K562 (cell line): ENCODE measurements around the gene RIPPLY3. TPM values are rescaled to one million over a fixed set of nuclear protein-coding genes. Genes with fewer than 3 reads are reported as not detected.

Experiments
- ARID3A ChIP-seq: IDR thresholded peaks from 2 replicates; pipeline ENCODE4 v1.6.1; 2012; ENCODE audit warnings: low read depth, low read length, improper control_type of control experiment, borderline replicate concordance
- CHCHD3 ChIP-seq: fragments of 250-450 bp; sonication (Bioruptor Pico); IDR thresholded peaks from 2 replicates; pipeline ENCODE4 v2.1.2; 2022; ENCODE audit warnings: mild to moderate bottlenecking
- FOXK2 ChIP-seq, 2 experiments: fragments of 450-650 bp; IDR thresholded peaks in 1 of 2; conservative IDR thresholded peaks in 1 of 2; 2 replicates each; pipeline ENCODE4 v1.6.1; 2016; ENCODE audit warnings: low read depth in 2 of 2, mild to moderate bottlenecking in 1 of 2
- NFRKB ChIP-seq: fragments of 450-650 bp; IDR thresholded peaks from 2 replicates; pipeline ENCODE4 v1.6.1; 2016; ENCODE audit warnings: low read depth
- RBBP5 ChIP-seq: fragments of 200-600 bp; sonication (generic); IDR thresholded peaks from 2 replicates; pipeline ENCODE4 v1.6.1; 2012; ENCODE audit warnings: borderline replicate concordance, mild to moderate bottlenecking, low read length, control low read depth, inconsistent platforms; ENCODE audit not compliant: insufficient read depth, poor library complexity, severe bottlenecking
- RBFOX2 ChIP-seq: fragments of 200-400 bp; formaldehyde crosslinking; IDR thresholded peaks from 2 replicates; pipeline ENCODE4 v1.6.1; 2017; ENCODE audit warnings: low read depth, mild to moderate bottlenecking, low read length, moderate library complexity
- SIN3B ChIP-seq: fragments of 450-650 bp; IDR thresholded peaks from 2 replicates; pipeline ENCODE4 v1.6.1; 2017; ENCODE audit warnings: low read depth, mild to moderate bottlenecking, moderate library complexity
- ZNF12 ChIP-seq: sonication (generic); formaldehyde crosslinking; IDR thresholded peaks from 2 replicates; pipeline ENCODE4 v1.4.0; 2020; ENCODE audit warnings: mild to moderate bottlenecking, missing genetic modification reagents
- ZNF311 ChIP-seq: fragments of 250-450 bp; sonication (Bioruptor Pico); IDR thresholded peaks from 2 replicates; pipeline ENCODE4 v1.4.0; 2020; ENCODE audit warnings: mild to moderate bottlenecking, moderate library complexity
- ZNF57 ChIP-seq: fragments of 450-650 bp; formaldehyde crosslinking; IDR thresholded peaks from 2 replicates; pipeline ENCODE4 v1.4.0; 2020; ENCODE audit warnings: mild to moderate bottlenecking, moderate library complexity
- polyA plus RNA-seq, 8 experiments: library from polyadenylated mRNA; depleted of rRNA in 4 of 8; stranded (reverse) in 5 of 8; unstranded in 3 of 8; fragments of >200 nt; fragmentation: Nextera tagmentation in 2 of 8; fragmentation: Illumina TruSeq in 1 of 8; extraction: Ambion mirVana in 2 of 8; extraction: Trizol in 1 of 8; gene quantifications; 2 replicates each; pipeline versions ENCODE4 v1.2.1 to v1.2.3, GENCODE V29; 2011 to 2014; ENCODE audit warnings: inconsistent platforms in 1 of 8, missing spikeins in 1 of 8
- total RNA-seq, 7 experiments: library from RNA; depleted of rRNA in 6 of 7; stranded (reverse); fragments of >200 nt in 6 of 7; fragmentation: Illumina TruSeq in 2 of 7; extraction: Trizol in 2 of 7; gene quantifications; 2 replicates each; pipeline versions ENCODE4 v1.2.1 to v1.2.3, GENCODE V29; 2011 to 2021; ENCODE audit warnings: low replicate concordance in 1 of 7

Gene RIPPLY3
- total and polyA plus RNA-seq, 9 of the 15 experiments (the other 6 are each of a cell fraction or from before 2014, with no cell fraction given): not detected

GRCh38 chr21:36992671-36993070 lies 13.8 kb upstream of the RIPPLY3 start (continued):
- no peak for TF ChIP-seq RBFOX2
- TF ChIP-seq NFRKB: no peak
- no peak for TF ChIP-seq FOXK2 (conservative IDR thresholded peaks at IDR 0.05 in 1 of 2, IDR thresholded peaks at IDR 0.05 in 1 of 2; ENCODE audit: low read depth in 2 of 2)
- no peak for TF ChIP-seq ZNF12 (CRISPR knock-in tag)
- no peak for TF ChIP-seq ZNF57 (CRISPR knock-in tag)
- no peak for TF ChIP-seq CHCHD3 (CRISPR knock-in tag)
- TF ChIP-seq SIN3B: no peak
- no peak for TF ChIP-seq ZNF311
- TF ChIP-seq ARID3A: no peak
- no peak for TF ChIP-seq RBBP5
